GM06990 (cell line): ENCODE data around the gene OTOF.

Experiments
- DNase-seq: peaks from one replicate; pipeline ENCODE4 v3.0.0-alpha.2; 2011; ENCODE audit not compliant: insufficient read length; ENCODE audit errors: extremely low read depth
- H3K27me3 ChIP-seq: replicated peaks from 2 replicates; pipeline ENCODE4 v1.6.0; 2011; ENCODE audit warnings: low read length; ENCODE audit not compliant: control insufficient read depth, insufficient read depth
- H3K36me3 ChIP-seq: 2 replicates; pipeline ENCODE4 v1.5.1; 2011; ENCODE audit warnings: low read length; ENCODE audit not compliant: control insufficient read depth, insufficient read depth
- H3K4me3 ChIP-seq: replicated peaks from 2 replicates; pipeline ENCODE4 v1.5.1; 2011; ENCODE audit warnings: low read depth, mild to moderate bottlenecking, control low read depth, low read length
- TF ChIP-seq, protein P1 (sequence below): IDR thresholded peaks from 2 replicates; pipeline ENCODE4 v1.5.1; 2011; ENCODE audit warnings: low read length, control low read depth, mild to moderate bottlenecking, inconsistent platforms; ENCODE audit not compliant: insufficient read depth, poor library complexity, severe bottlenecking

Gene OTOF

DNA sequence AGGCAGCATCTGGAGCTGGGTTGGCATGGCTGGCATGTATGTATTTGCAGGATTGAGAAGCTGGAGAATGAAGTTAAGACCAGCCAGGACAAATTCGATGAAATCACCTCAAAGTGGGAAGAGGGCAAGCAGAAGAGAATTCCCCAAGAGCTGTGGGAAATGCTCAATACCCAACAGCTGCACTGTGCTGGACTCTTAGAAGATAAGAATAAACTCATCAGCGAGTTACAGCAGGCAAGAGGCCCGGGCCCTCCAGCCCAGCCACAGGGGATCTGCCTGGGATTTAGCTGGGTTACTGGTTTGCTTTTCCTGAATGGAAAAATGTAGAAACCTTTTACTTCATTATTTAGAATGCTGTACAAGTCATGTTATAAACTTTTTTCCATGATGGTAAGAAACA lies 53.7 kb downstream of the OTOF start:
- H3K36me3 ChIP-seq: no peaks in the 10 kb centered on the region
- no peaks in the 10 kb centered on the region for H3K27me3 ChIP-seq
- H3K4me3 ChIP-seq: no peak overlapping the region
- TF ChIP-seq, protein P1, sequence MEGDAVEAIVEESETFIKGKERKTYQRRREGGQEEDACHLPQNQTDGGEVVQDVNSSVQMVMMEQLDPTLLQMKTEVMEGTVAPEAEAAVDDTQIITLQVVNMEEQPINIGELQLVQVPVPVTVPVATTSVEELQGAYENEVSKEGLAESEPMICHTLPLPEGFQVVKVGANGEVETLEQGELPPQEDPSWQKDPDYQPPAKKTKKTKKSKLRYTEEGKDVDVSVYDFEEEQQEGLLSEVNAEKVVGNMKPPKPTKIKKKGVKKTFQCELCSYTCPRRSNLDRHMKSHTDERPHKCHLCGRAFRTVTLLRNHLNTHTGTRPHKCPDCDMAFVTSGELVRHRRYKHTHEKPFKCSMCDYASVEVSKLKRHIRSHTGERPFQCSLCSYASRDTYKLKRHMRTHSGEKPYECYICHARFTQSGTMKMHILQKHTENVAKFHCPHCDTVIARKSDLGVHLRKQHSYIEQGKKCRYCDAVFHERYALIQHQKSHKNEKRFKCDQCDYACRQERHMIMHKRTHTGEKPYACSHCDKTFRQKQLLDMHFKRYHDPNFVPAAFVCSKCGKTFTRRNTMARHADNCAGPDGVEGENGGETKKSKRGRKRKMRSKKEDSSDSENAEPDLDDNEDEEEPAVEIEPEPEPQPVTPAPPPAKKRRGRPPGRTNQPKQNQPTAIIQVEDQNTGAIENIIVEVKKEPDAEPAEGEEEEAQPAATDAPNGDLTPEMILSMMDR: no peak
- DNase-seq: no peak

DNA sequence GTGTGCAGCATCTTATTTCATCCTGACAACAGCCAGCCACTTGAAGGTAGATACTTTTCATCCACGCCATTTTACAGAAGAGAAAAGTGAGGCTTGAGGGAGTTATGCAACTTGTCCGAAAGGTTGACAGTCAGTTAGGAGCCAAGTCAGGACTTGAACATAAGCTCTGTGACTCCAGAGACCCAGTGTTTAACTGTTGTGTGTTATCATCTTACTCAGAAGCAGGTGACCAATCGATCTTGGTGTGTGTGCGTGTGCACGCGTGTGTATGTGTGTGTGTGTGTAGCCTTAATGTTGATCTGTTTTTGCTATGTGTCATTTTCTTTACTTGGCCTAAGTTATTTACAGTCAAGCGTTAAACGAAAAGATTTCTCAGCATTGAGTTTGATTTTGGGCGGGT lies 54.2 kb downstream of the OTOF start:
- TF ChIP-seq, protein P1: no peak
- DNase-seq: no peak
- Histone ChIP-seq H3K36me3 (no peaks in the 10 kb centered on the region), H3K4me3 (no peak overlapping the region), H3K27me3 (no peaks in the 10 kb centered on the region)

DNA sequence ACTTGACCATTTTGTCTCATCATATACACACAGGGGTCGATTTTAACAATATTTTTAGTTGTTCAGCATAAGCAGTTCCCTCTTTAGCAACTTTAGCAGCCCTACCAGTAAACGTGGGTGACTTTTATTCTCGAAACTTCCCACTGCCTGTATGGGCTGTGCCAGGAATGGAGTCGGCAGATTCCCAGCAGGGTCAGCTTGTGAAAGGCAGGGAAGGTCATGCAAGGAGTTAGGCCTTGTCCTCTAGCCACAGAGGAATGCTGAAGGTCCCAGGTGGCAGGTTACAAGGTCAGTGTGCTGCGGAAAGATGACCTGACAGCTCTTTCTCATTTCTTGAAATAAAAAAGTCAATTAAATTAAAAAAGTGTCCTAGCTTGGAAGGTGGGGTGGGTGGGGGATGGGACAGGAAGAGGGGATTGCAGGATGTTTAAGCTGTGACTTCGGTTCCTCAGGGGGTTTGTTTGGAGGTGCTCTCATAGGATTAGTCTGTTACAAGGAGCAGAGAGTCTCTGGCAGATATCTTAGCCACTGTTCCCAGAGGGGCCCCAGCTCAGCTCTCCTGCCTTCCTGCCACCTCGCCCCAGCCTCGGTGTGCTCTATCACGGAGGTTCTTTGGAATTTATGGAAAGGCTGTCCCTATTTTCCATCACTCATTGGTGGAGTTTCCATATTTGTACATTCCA lies 54.8 kb downstream of the OTOF start:
- DNase-seq: no peak
- no peaks in the 10 kb centered on the region for H3K27me3 ChIP-seq
- TF ChIP-seq, protein P1: no peak
- no peaks in the 10 kb centered on the region for H3K36me3 ChIP-seq
- no peak overlapping the region for H3K4me3 ChIP-seq

DNA sequence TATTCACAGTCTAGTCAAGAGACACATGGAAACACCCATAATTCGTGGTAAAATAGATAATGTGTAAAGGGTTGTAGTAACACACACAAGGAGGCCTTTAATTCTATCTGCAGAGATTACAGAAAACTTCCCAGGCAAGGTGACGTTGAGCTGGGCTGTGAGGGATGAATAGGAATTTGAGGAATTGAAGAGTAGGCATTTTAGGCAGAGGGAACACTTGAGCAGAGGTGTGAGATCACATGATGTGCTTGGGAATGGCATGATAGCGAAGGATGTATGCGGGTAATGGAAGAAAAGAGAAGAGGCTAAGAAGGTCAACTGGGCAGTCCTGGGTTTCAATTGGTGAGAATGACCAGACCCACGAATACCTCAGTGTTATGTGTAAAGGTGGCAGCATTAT lies 56.0 kb downstream of the OTOF start:
- TF ChIP-seq, protein P1: no peak
- Histone ChIP-seq H3K27me3 (no peaks in the 10 kb centered on the region), H3K4me3 (no peak overlapping the region), H3K36me3 (no peaks in the 10 kb centered on the region)
- DNase-seq: no peak

DNA sequence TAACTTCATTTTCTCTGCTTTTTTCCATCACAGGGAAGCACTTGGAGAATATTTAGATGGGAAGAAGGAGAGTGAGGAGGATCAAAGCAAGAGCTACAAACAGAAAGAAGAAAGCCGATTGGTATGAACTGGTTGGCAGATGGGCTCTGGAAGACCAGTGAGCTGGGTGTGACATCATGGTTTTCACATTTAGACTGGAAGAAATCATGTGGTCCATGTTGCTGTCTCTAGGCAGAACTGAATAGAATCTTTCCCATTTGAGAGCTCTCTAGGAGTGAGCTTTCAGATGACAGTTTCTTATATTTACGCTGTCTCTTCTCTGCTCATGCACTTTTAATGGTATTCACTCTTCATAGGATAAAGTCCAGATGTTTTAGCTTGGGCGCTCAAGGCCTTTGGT lies 63.6 kb downstream of the OTOF start:
- Histone ChIP-seq H3K4me3 (no peak overlapping the region), H3K36me3 (no peaks in the 10 kb centered on the region), H3K27me3 (no peaks in the 10 kb centered on the region)
- no peak for DNase-seq
- TF ChIP-seq, protein P1: no peak
